BE2C (cell line): ENCODE data around the gene NCS1.

Source experiments
- DNase-seq: peaks from one replicate; pipeline ENCODE4 v3.0.0-alpha.2; 2020
- H3K27me3 ChIP-seq: fragments of 250-450 bp; sonication (Bioruptor Pico); 2 replicates; pipeline ENCODE4 v1.5.1; 2020; ENCODE audit warnings: mild to moderate bottlenecking
- H3K36me3 ChIP-seq: fragments of 250-450 bp; sonication (Bioruptor Pico); 2 replicates; pipeline ENCODE4 v1.5.1; 2020; ENCODE audit warnings: mild to moderate bottlenecking
- H3K4me1 ChIP-seq: fragments of 250-450 bp; sonication (Bioruptor Pico); 2 replicates; pipeline ENCODE4 v1.5.1; 2020
- H3K4me3 ChIP-seq: 2 replicates; pipeline ENCODE4 v1.5.1; 2011; ENCODE audit warnings: low read depth, low read length
- H3K9me3 ChIP-seq: fragments of 250-450 bp; sonication (Bioruptor Pico); 2 replicates; pipeline ENCODE4 v1.5.1; 2020
- TF ChIP-seq, protein P1 (sequence below): IDR thresholded peaks from 2 replicates; pipeline ENCODE4 v1.5.1; 2012; ENCODE audit warnings: mild to moderate bottlenecking, low read depth, low read length

The NCS1 gene

DNA sequence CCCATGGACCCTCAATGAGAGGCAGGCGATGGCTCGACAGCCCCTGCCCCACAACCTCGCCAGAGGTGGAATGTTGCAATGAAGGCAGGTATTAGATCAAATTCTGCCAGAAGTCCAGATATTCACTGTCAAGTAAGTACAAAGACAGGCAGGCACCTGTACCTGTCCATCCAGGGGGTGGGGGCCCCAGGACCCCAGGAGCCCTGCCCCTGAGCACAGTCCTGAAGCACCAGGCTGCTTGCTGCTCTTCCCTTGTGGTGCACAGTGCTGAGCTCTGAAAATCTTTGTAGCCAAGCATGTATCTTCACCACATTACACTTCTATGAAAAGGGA is 67.1 kb downstream of the NCS1 start:
- H3K27me3 ChIP-seq = no peaks in the 10 kb centered on the region
- no peak overlapping the region for H3K4me3 ChIP-seq
- peaks cover 24% of the 10 kb centered on the region for H3K36me3 ChIP-seq
- TF ChIP-seq, protein P1, sequence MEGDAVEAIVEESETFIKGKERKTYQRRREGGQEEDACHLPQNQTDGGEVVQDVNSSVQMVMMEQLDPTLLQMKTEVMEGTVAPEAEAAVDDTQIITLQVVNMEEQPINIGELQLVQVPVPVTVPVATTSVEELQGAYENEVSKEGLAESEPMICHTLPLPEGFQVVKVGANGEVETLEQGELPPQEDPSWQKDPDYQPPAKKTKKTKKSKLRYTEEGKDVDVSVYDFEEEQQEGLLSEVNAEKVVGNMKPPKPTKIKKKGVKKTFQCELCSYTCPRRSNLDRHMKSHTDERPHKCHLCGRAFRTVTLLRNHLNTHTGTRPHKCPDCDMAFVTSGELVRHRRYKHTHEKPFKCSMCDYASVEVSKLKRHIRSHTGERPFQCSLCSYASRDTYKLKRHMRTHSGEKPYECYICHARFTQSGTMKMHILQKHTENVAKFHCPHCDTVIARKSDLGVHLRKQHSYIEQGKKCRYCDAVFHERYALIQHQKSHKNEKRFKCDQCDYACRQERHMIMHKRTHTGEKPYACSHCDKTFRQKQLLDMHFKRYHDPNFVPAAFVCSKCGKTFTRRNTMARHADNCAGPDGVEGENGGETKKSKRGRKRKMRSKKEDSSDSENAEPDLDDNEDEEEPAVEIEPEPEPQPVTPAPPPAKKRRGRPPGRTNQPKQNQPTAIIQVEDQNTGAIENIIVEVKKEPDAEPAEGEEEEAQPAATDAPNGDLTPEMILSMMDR = no peak
- no peak for DNase-seq
- peaks cover 28% of the 10 kb centered on the region for H3K4me1 ChIP-seq
- H3K9me3 ChIP-seq = no peaks in the 10 kb centered on the region

DNA sequence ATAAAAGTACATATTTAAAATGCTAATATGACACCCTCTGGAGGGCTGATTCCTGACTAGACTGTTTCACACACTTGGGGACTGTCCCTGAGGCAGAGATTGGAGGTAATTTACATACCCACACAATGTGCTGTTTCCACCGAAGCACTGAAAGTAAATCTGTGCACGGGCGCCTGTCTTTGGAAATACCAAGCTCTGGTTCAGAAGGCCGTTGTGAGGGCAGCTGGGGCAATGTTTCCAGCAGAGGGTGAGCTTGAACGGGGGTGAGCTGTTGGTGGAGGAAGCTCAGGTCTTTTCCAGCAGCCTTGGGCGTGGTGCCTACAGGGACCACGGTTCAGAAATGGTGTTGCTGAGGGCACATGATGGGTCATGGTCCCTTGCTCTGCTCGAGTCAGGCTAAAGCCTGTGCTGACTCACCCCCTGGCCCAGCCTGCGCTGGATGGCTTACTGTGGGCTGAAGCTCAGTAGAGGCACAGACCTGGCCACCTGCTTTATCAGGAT is 67.6 kb downstream of the NCS1 start:
- TF ChIP-seq, protein P1 = no peak
- no peak for DNase-seq
- H3K9me3 ChIP-seq = no peaks in the 10 kb centered on the region
- H3K36me3 ChIP-seq = peaks cover 20% of the 10 kb centered on the region
- no peaks in the 10 kb centered on the region for H3K27me3 ChIP-seq
- H3K4me1 ChIP-seq = peaks cover 28% of the 10 kb centered on the region
- H3K4me3 ChIP-seq = no peak overlapping the region

DNA sequence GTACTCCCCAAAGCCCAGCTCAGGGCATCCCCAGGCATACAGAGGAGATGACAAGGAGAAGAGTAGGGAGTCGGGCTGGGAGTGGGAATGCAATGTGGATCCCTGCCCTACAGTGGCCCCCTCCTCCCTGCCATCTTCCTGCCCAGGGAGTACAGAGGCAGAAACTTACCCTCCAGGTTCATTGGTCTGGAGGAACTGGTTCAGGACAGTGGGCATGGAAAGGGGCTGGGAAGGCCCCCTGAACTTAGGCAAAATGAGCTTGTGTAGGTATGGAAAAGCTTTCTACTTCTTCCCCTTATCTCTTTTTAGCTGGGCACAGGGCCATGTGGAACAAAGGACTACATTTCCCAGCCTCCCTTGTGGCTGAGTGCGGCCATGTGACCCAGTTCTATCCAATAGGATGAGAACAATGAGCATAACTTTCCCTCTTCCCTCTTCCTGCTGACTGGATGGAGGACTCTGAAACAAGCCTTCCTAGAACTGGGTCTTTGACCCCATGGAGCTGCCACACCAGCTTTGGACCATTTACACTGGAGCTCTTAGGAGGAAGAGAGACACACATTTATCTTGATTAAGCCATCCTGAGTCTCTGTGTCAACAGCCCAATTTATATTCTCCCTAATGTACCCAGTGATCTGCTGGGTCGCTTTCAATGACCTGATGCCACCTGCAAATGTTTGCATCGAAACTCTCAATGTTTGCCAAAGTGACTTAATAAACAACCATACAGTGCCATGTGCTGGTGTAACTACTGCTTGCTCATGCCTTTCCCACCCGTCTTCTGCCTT is 68.4 kb downstream of the NCS1 start:
- Histone ChIP-seq H3K36me3 (peaks cover 14% of the 10 kb centered on the region), H3K4me1 (peaks cover 28% of the 10 kb centered on the region), H3K9me3 (no peaks in the 10 kb centered on the region), H3K4me3 (no peak overlapping the region), H3K27me3 (no peaks in the 10 kb centered on the region)
- TF ChIP-seq, protein P1 = no peak
- DNase-seq = peak; percentile 78

DNA sequence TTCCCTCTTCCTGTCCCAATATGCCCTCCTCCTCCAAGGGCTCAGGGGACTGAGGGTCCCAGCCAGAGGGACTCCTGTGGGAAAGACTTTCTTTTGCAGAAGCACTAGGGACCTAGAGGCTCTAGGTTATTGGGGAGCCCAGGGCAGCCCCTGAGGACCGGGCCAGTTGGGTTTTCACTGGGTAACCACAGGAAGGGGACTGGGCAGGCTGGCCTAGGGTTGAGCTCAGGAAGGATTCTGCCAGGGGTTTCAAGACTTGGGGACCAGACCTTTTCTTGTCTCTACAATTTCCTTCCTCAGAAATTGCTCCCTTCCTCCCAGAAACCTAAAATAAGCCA is 69.0 kb downstream of the NCS1 start:
- H3K4me1 ChIP-seq = peaks cover 23% of the 10 kb centered on the region
- TF ChIP-seq, protein P1 = no peak
- peaks cover 12% of the 10 kb centered on the region for H3K36me3 ChIP-seq

DNA sequence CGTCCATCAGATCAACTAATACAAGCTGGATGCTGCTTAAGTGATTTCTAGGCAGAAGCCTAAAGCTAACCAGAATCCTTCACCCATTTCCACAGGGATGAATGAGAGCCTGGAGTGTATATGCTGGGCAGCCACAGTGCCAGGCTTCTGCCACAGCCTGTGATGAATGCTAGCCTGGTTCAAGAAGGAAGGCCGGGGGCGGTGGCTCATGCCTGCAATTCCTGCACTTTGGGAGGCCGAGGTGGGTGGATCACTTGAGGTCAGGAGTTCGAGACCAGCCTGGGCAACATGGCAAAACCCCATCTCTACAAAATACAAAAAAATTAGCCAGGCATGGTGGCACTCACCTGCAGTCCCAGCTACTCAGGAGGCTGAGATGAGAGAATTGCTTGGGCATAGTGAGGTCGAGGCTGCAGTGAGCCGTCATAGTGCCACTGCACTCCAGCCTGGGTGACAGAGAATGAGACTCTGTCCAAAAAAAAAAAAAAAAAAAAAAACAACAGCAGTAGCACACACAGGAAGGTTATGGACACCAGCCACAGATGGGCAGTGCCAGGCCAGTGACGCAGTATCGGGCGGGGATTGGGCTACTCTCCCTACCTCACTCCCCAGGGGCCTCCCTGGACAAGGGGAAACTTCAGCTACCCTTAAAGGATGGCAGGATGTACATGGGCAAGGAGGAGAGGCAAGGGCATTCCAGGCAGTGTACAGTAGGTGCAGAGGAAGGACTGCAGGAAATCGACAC is 70.2 kb downstream of the NCS1 start:
- Histone ChIP-seq H3K27me3 (no peaks in the 10 kb centered on the region), H3K4me3 (peak overlapping the region; percentile 34), H3K36me3 (peaks cover 4% of the 10 kb centered on the region), H3K9me3 (no peaks in the 10 kb centered on the region), H3K4me1 (peaks cover 22% of the 10 kb centered on the region)
- no peak for DNase-seq
- TF ChIP-seq, protein P1 = no peak

More for the DNA sequence above, 69.0 kb downstream of the NCS1 start:
- Histone ChIP-seq H3K4me3 (no peak overlapping the region), H3K27me3 (no peaks in the 10 kb centered on the region), H3K9me3 (no peaks in the 10 kb centered on the region)
- no peak for DNase-seq
